Measurements from ENCODE around the gene PRR16.
"Not testable (repeated sequence)": the region's sequence is repeated elsewhere in the genome, so short reads cannot be mapped to it uniquely, and the experiment has no call there.

PRR16 gene

DNA sequence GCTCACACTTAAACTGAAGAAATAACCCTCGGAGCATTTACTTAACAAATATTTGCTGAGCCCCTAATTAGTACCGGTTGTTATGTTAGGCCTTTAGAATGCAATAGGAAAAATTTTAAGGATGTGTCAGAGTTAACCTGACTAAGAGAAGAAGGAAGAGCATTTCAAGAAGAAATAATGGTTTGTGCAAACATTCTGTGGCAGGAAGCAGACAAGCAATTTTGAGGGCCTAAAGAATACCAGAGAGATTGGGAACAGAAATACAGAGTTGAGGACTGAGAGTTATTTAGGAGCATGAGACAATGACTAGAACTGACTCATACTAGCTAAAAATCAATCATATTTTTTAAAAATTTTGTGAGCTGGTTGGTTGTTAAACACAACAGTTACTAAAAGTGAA is 218.8 kb downstream of the PRR16 start:
- DNase-seq: no peak

DNA sequence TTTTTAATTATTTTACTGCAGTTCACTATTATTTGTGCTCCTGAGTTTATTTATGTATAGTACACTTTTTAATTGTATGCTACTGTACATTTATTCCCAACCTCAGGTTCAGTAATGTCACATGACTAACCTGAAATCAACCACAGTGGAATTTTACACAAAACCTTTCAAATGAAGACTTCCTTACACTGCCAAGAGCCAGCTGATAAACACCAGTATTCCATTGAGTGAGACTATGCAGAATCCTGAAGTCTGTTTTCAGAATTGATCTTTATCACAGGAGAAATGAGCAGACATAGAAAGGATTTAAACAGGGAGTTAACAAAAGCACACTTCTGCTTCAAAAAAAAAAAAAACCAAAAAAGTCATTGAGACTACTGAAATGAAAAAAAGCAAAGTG is 219.5 kb downstream of the PRR16 start:
- DNase-seq: no peak

DNA sequence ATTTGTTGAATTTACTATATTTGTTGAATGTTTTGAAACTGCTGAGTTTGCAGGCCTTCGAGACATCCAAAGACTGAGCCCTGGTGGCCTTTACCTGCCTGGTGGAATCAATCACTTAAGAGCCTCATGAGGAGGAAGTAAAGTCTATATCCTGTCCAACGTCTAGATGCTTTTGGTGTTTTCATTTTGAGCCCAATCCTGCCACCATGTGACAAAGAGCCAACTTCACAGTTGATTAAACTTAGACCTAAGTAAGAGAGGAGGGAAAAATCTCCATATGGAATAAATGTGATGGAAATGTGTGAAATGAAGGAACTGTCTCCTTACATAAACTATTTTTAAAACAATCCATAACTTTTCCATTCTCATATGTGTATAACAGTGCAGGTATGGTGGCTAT is 220.1 kb downstream of the PRR16 start:
- DNase-seq: no peak

DNA sequence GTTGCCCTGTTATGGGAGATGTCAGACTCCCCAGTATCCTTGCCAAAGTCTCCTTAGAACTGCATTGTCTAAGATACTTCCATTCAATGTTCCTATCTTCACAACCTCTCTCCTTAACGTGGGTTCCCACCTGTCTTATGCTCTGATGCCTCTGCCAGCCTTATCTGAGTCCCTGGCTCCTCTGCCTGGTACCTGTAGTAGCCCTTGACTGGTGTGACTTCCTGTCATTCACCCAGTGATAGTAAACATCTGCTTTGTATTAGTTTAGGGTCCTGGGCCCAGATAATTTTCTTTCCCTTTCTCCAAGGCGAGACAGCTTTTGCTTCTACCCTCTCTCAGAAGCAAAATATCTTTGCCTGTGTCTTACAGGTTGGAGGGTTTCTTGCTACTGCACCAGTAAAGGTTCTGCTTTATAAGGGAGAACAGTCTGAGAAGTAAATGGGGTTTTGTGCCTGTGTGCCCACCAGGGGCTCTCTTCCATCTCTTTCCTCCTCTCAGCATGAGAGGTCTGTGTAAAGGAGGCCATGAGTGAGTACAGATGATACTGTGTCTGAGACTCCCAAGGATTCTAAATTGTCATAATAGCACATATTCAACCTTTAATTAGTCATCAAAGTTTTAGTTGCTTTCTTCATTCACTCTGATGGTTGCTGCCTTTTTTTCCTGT is 220.8 kb downstream of the PRR16 start:
- no peak for DNase-seq

DNA sequence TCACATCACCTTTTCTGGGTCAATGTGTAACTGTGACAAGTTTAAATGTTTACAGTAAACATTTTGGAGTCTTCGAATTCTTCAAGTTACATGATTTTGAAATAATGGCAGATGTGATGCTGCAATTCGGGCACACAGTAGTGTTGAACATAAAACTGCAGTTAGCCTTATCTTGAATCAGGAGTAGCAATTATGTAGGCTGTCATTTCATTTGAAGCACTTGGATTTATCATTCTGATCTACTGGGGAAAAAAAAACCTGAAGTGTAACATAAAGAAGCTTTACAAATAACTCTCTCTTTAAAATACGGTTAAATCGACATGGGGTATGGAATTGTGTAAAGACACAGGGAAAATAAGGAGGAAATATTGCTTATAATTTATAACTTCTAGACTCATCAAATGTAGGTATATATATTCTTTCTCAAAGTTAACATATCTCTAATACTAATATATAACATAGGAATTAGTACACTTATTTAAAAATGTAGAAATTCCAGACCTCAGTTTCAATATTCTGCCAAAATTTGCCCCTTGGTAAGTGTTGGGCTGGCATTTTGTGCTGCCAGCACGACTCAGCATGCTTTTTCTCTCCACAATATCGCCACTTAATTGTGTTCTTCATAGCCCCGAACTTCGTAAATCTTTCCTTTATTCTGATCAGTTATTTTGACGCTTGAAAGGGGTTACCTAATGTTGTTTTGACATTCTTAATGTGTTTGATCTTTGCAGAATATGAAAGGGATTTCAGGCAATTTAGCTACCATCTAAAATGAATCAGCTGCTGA is 226.7 kb downstream of the PRR16 start:
- no peak for DNase-seq

DNA sequence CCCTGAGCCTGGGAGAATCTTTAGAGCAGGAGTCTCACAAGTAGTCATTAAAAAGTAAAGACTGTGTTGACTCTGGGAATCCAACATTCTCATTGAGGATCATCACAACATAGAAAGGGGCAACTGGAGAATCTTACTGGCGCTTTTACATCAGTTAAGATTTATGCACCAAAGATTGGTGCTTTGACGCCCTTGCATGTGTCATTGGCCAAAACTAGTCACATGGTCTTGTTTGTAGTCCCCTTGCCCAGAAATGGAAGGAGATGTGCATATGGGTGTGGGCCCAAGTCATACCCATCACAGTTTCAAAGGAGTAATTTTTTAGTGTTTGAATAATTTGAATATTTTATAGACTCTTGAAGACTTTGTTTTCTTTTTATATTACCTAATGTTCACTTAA is 228.2 kb downstream of the PRR16 start:
- DNase-seq: no peak

DNA sequence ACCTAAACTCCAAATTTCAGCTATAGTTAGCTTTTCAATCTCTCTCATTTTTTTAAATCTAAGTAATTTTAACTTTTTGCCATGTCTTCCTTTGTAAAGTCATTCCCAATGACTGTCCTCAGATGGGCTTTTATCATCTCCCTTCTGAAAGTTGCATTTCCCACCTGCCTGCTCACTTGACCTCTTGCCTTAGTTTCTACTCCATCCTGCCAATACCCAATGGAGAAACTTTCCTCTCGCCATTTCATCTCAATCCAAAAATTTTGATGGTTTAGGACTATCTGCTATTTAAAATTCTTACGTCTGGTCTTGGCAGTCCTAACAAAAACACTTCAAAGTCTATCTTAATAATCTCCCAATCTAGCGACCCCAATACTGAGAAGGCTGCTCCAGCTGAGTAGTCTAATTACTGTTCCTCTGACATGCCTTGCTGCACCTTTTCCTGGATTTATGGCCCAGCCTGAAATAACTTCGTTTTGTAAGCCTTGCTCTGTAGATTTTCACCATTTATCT is 231.3 kb downstream of the PRR16 start:
- no peak for DNase-seq

DNA sequence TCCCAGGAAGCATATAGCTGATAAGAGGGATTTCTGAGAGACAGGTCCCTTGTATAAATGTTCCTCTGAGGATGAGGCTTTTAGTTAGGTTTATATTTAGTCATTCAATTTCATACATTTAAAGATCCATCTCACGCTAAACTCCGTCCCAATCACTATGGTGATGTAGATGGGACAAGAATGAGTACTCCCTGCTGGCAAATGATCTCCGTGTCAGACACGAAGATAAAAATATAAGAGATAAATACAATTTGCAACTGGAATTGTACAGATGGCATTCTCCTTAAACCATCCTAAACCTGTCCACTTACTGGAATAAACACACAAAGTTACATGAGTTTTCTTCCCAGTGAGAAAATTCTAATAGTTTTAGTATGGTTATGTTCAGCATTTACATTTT is 233.0 kb downstream of the PRR16 start:
- no peak for DNase-seq

DNA sequence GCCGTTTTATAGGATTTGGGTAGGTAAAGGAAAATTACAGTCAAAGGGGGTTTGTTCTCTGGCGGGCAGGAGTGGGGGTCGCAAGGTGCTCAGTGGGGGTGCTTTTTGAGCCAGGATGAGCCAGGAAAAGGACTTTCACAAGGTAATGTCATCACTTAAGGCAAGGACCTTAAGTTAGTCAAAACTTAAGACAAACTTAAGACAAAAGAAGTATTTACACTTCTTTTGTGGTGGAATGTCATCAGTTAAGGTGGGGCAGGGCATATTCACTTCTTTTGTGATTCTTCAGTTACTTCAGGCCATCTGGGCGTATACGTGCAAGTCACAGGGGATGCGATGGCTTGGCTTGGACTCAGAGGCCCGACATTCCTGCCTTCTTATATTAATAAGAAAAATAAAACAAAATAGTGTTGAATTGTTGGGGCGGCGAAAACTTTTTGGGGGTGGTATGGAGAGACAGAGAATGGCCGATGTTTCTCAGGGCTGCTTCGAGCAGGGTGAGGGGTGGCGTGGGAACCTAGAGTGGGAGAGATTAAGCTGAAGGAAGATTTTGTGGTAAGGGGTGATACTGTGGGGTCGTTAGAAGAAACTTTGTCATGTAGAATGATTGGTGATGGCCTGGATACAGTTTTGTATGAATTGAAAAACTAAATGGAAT is 233.7 kb downstream of the PRR16 start:
- DNase-seq: not testable (repeated sequence)

DNA sequence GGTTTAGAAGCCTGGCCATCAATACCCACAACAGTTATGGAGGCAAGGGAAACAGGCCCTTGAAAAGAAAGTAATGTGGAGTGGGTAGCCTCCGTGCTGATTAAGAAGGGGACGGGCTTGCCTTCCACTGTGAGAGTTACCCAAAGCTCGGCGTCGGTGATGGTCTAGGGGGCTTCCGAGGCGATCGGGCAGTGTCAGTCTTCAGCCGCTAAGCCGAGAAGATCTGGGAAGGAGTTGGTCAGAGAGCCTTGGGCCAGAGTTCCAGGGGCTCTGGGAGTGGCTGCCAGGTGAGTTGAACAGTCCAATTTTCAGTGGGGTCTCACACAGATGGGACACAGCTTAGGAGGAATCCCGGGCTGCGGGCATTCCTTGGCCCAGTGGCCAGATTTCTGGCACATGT is 236.6 kb downstream of the PRR16 start:
- not testable (repeated sequence) for DNase-seq

DNA sequence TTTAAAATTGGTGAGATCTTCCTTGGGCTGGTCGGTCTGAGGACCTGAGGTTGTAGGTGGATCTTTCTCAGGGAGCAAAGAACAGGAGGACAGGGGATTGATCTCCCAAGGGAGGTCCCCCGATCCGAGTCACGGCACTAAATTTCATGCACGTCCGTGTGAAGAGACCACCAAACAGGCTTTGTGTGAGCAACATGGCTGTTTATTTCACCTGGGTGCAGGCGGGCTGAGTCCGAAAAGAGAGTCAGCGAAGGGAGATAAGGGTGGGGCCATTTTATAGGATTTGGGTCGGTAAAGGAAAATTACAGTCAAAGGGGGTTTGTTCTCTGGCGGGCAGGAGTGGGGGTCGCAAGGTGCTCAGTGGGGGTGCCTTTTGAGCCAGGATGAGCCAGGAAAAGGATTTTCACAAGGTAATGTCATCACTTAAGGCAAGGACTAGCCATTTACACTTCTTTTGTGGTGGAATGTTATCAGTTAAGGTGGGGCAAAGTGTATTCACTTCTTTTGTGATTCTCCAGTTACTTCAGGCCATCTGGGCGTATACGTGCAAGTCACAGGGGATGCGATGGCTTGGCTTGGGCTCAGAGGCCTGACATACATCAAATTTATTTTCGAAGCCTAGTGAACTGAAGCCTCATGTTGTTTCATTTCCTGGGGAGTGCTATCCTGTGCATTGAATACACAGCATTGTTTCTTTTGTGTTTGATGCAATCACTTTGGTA is 238.9 kb downstream of the PRR16 start:
- DNase-seq: not testable (repeated sequence)

DNA sequence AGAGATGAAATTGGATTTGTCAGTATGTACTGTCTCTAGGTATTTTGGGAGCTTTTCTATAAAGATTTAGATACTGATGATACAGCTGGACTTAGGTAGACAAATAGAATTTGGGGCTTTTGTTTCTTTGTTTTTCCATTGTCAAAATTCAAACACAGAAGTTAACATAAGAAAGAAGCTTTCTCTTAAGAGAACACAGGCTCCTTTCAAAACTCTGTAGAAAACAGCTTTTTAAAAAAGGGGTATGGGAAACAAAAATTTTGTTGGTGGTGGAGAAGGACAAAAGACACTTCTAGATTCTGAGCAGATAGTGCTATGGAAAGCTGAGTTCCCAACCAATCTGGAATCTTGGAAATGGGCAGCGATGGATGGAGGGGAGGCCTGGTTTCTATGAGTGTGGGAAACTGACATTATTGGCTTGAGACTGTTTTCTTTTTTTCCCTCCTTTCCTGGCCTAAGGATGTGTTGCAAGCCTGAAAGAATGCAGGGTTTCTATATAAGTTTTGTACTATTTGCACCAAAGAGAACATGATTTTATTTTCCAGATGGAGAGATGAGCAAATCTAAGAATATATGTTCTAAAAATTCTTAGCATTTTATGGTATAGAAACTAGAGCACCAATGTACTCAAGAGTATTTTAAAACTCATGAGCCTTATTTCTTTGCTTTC is 240.0 kb downstream of the PRR16 start:
- no peak for DNase-seq

DNA sequence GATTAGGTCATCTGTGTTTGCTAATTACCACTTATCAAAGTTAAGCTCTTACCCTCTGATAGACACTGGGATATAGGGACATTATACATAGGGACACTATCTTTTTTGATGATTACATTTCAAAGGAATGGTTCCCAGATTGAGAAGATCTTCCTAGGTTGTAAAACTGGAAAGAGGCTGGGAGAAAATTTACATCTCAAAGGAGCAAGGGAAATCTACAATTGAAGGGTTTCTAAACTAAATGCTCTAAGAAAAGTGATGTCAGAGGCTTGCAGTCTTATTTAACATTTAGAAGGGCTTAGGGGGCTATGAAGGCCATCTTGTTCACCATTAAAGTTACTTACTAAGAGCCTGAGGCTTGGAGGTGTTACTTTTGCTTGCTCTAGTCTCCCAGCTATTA is 242.8 kb downstream of the PRR16 start:
- no peak for DNase-seq

DNA sequence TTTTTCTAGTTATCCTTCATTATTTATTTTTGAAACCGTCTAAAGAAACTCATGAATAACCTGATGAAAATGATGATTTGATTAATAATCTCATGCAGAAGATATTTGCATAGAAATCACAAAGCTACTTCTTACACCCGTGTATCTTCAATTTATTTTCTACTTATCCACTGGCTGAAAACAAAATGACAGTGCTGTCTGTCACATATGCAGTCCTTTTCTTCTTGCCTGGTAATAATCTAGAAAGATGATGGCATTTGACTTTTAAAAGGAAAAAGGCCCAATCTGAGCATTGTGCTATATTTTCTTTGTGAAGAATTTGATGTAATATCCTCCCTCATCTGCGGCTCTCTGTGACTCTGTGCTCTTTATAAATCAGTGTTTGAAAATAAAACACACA is 253.3 kb downstream of the PRR16 start:
- DNase-seq: no peak

DNA sequence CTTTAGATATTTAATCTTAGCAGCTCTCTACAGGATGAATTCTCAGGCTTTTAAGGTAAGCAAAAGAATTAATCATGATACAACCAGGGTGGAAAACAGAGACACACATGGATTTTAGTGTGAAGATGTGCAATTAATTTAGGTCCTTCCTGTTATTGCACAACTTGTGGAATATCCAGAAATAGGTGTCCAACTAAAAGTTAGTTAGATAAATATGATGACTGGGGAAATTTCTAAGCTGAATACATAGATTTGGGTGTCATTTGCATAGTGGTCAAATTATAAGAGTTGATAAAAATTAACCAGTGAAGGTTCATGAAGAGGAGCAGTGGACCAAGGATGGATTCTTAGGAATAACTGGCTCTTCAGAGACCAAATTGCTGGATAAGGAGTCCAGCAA is 266.1 kb downstream of the PRR16 start:
- no peak for DNase-seq

DNA sequence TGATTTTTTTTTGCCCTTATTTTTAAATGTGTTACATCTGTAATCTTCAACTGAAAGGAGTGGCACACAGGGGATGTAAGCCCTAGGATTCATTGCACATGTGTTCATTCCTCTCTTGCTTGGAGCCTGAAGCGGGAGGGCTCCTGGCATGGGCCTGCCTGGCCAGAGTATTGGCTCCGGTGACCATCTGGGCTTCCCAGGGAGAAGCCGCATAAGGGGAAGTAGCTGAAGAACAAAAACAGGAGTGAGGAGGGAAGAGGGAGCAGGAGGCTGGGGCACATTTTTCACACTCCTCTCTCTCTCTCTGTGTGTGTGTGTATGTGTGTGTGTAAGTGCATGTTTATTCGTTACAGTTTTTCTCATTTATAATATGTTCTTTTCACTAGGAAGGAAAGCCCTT is 269.9 kb downstream of the PRR16 start:
- no peak for DNase-seq

DNA sequence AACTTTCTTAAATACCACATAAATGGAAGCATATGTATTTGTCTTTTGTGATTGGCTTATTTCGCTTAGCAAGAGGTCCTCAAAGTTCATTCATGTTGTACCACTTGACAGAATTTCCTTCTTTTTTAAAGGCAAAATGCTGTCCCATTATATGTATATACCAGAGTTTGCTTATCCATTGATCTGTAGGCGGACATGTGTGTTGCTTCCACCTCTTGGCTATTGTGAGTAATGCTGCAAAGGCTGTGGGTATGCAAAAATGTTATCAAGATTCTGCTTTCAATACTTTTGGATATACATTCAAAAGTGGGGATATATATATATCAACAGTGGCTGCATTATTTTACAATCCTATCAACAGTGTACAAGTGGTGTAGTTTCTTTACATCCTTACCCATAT is 271.0 kb downstream of the PRR16 start:
- DNase-seq: no peak

Measured in activated gamma-delta T cell (primary cell).